Activated T-cell treated with anti-CD3 and anti-CD28 coated beads, Interleukin-2, amount 50 U/mL, for 72 hours (primary cell): Measurements from ENCODE around the gene ATOH7. TPM values are rescaled to one million over a fixed set of nuclear protein-coding genes. Genes with fewer than 3 reads are reported as not detected.
A peak's percentile ranks its signal among the peaks of the same experiment; 100 is the strongest.
"Not testable (repeated sequence)": the region's sequence is repeated elsewhere in the genome, so short reads cannot be mapped to it uniquely, and the experiment has no call there.

Source experiments
- ATAC-seq, 2 donors: fragments of 150-1000 bp; cut with Tn5 transposase; replicated peaks in 1 of 2; 2 replicates each; pipeline ENCODE4 v1.10.0; 2021; ENCODE audit warnings: moderate library complexity in 2 of 2, mild to moderate bottlenecking in 1 of 2
- DNase-seq, 2 donors: peaks; one replicate each; pipeline ENCODE4 v3.0.0; 2021 to 2022; ENCODE audit warnings: mixed read lengths in 1 of 2
- H3K27ac Mint-ChIP-seq: one replicate; pipeline ENCODE4 v1.8.0; 2022; ENCODE audit warnings: mild to moderate bottlenecking, moderate library complexity, mixed read lengths
- H3K27me3 Mint-ChIP-seq: one replicate; pipeline ENCODE4 v1.8.0; 2022; ENCODE audit warnings: low read depth, mixed read lengths
- H3K36me3 Mint-ChIP-seq, 2 donors: one replicate each; pipeline ENCODE4 v1.8.0; 2022; ENCODE audit warnings: mixed read lengths in 2 of 2, mild to moderate bottlenecking in 1 of 2; ENCODE audit not compliant: insufficient read depth in 2 of 2
- H3K4me1 Mint-ChIP-seq: one replicate; pipeline ENCODE4 v1.8.0; 2022; ENCODE audit warnings: low read depth, mixed read lengths
- H3K4me3 Mint-ChIP-seq, 2 donors: one replicate each; pipeline ENCODE4 v1.8.0; 2022; ENCODE audit warnings: mild to moderate bottlenecking in 2 of 2, mixed read lengths in 2 of 2, moderate library complexity in 2 of 2
- H3K9me3 Mint-ChIP-seq, 2 donors: one replicate each; pipeline ENCODE4 v1.8.0; 2022; ENCODE audit warnings: mixed read lengths in 2 of 2
- total RNA-seq, 2 donors: library from RNA; stranded (reverse); gene quantifications; one replicate each; pipeline ENCODE4 v1.2.3, GENCODE V29; 2022

ATOH7 gene
- not detected for total RNA-seq

DNA sequence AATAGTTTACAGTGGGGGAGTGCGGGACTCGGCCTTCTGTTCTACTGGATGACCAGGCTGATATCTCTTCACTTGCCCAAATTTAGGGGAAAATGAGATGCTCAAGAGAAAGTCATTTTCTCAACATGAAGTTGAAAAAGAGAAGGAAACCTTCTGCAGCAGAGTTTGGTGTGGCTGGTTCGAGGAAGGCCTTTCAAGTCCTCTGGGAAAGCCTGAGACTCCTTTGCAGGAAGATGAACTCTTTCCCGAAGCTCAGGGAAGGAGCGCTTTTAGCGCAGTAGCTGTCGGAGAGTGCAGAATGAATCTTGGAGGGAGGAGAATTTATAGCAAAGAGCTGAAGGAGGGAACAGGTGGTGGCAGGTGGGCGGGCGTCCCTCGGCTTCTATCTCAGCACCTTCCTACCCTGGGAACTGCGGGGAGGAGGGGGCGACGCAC is at the start of gene ATOH7:
Gene ATOH7, minus strand, starts transcription at position 297 of the 435 bp plus-strand sequence. CDS start 436 bp downstream, outside the sequence.
- no peak for DNase-seq
- Mint-ChIP-seq H3K36me3 (no peaks in the 10 kb centered on the region), H3K27ac (no peak within 1 kb of the TSS), H3K9me3 (no peaks in the 10 kb centered on the region), H3K27me3 (peaks cover 39% of the 10 kb centered on the region), H3K4me1 (peaks cover 10% of the 10 kb centered on the region), H3K4me3 (peak within 1 kb of the TSS; percentile 81 to 90)
- no peak for ATAC-seq

DNA sequence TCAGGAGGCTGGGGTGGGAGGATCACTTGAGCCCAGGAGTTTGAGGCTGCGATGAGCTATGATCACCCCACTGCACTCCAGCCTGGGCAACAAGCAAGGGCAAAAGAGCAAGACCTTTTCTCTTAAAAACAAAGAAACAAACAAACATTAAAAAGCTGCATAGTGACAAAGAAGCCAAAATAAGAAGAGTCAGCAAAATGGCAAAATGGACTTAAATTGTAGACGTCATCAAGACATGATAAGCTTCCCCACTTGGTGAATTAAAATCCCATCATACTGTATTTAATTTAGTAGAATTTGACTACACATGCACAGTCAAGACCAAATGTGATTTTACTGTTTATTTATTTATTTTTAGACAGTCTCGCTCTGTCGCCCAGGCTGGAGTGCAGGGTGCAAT is 48.8 kb upstream of the ATOH7 start:
- Mint-ChIP-seq H3K9me3 (peaks cover 5 to 12% of the 10 kb centered on the region in 2 donors), H3K36me3 (peaks cover 3 to 11% of the 10 kb centered on the region in 2 donors), H3K4me1 (peaks cover 4% of the 10 kb centered on the region), H3K27me3 (no peaks in the 10 kb centered on the region), H3K4me3 (no peak overlapping the region), H3K27ac (no peak overlapping the region)
- DNase-seq: no peak
- ATAC-seq: no peak

DNA sequence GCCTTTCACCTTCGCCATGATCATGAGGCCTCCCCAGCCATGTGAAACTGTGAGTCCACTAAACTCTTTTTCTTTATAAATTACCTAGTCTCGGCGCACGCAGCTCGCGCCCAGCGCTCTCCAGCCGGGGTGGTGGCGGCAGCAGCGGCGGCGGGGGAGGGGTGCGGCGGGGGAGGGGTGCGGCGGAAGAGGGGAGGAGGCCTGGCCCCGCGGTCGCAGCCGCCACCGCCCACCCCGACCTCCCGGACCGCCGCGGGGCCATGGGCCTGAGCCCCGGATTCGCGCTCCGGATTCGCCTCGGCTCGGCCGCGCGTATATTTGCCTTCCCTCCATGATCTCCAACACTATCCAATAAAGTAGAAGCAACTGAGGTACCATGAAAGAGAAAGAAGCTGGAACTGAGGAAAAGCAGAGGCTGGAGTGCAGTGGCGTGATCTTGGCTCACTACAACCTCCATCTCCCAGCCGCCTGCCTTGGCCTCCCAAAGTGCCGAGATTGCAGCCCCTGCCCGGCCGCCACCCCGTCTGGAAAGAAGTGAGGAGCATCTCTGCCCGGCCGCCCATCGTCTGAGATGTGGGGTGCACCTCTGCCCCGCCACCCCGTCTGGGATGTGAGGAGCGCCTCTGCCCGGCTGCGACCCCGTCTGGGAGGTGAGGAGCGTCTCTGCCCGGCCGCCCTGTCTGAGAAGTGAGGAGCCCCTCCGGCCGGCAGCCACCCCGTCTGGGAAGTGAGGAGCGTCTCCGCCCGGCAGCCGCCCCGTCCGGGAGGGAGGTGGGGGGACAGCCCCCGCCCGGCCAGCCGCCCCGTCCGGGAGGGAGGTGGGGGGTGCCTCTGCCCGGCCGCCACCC is 47.2 kb upstream of the ATOH7 start:
- peaks cover 3 to 11% of the 10 kb centered on the region in 2 donors for H3K36me3 Mint-ChIP-seq
- not testable (repeated sequence) for DNase-seq, H3K27me3 Mint-ChIP-seq, H3K27ac Mint-ChIP-seq, H3K4me1 Mint-ChIP-seq, H3K4me3 Mint-ChIP-seq, ATAC-seq
- peaks cover 5 to 12% of the 10 kb centered on the region in 2 donors for H3K9me3 Mint-ChIP-seq

DNA sequence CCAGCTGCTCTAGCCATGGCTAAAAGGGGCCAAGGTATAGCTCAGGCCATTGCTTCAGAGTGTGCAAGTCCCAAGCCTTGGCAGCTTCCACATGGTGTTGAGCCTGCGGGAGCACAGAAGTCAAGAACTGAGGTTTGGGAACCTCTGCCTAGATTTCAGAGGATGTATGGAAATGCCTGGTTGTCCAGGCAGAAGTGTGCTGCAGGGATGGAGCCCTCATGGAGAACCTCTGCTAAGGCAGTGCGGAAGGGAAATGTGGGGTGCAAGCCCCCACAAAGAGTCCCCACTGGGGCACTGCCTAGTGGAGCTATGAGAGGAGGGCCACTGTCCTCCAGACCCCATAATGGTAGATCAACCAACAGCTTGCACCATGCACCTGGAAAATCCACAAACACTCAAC is 45.9 kb upstream of the ATOH7 start:
- H3K4me3 Mint-ChIP-seq, H3K27me3 Mint-ChIP-seq, H3K27ac Mint-ChIP-seq, ATAC-seq, DNase-seq, H3K4me1 Mint-ChIP-seq: not testable (repeated sequence)
- Mint-ChIP-seq H3K36me3 (peaks cover 3 to 11% of the 10 kb centered on the region in 2 donors), H3K9me3 (peaks cover 5 to 12% of the 10 kb centered on the region in 2 donors)

DNA sequence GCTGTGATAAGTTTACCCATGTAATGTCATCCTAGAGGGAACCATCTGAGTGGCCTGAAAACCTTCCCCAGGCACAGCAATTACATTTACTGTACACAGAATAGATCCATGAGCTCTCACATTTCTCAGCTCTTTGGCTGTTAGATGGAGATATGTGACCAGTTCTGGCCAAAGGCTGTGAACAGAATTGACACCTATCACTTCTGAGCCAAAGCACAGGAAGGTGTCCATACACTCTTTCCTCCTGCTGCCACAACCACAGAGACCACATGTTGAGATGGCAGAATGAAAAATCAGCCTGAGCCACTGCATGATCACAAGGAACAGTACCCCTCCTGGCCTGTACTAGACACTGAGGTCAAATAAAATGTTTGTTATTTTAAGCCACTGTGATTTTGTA is 44.3 kb upstream of the ATOH7 start:
- ATAC-seq (no peak), DNase-seq (no peak)
- Mint-ChIP-seq H3K4me1 (no peaks in the 10 kb centered on the region), H3K27me3 (no peaks in the 10 kb centered on the region), H3K36me3 (peaks cover 3 to 11% of the 10 kb centered on the region in 2 donors), H3K4me3 (no peak overlapping the region), H3K27ac (no peak overlapping the region), H3K9me3 (peaks cover 5 to 12% of the 10 kb centered on the region in 2 donors)

DNA sequence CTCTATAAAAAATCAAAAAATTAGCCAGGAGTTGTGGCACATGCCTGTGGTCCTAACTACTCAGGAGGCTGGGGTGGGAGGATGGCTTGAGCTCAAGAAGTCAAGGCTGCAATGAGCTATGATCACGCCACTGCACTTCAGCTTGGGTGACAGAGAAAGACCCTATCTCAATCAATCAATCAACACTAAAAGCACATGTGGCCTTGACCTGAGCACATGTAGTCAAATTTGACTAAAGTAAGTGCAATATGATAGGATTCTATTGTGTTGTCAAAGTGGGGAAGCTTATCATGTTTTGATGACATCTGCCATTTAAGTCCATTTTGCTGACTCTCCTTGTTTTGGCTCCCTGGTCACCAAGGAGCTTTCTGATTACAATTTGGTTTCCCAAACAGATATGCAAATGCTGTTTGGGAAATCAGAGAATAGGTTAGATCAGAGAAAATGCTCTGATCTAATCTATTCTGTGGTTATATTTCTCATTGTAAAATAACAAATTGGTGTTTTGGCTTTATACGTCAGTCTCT is 43.8 kb upstream of the ATOH7 start:
- peaks cover 5 to 12% of the 10 kb centered on the region in 2 donors for H3K9me3 Mint-ChIP-seq
- no peaks in the 10 kb centered on the region for H3K27me3 Mint-ChIP-seq
- peaks cover 3 to 11% of the 10 kb centered on the region in 2 donors for H3K36me3 Mint-ChIP-seq
- H3K27ac Mint-ChIP-seq: no peak overlapping the region
- DNase-seq (no peak), ATAC-seq (no peak)
- no peaks in the 10 kb centered on the region for H3K4me1 Mint-ChIP-seq
- no peak overlapping the region for H3K4me3 Mint-ChIP-seq

DNA sequence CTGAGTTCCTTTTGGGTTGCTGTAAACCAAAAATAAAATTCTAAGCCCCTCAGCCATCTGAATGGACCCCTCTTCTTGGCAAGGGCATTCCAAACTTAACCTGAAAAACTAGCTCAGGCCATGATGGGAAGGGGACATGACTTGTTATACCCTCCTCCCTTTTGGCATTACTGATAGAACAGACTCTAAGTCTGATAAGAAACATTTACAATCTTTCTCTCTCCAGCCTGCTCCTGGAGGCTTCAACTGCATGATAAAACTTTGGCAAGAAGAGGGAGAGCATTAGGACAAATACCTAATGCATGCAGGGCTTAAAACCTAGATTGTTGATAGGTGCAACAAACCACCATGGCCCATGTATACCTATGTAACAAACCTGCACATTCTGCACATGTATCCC is 40.9 kb upstream of the ATOH7 start:
- Mint-ChIP-seq H3K36me3 (peaks cover 3 to 5% of the 10 kb centered on the region in 2 donors), H3K4me3 (no peak overlapping the region), H3K9me3 (peaks cover 4 to 7% of the 10 kb centered on the region in 2 donors), H3K27ac (no peak overlapping the region), H3K4me1 (no peaks in the 10 kb centered on the region), H3K27me3 (peaks cover 12% of the 10 kb centered on the region)
- ATAC-seq (no peak), DNase-seq (no peak)

DNA sequence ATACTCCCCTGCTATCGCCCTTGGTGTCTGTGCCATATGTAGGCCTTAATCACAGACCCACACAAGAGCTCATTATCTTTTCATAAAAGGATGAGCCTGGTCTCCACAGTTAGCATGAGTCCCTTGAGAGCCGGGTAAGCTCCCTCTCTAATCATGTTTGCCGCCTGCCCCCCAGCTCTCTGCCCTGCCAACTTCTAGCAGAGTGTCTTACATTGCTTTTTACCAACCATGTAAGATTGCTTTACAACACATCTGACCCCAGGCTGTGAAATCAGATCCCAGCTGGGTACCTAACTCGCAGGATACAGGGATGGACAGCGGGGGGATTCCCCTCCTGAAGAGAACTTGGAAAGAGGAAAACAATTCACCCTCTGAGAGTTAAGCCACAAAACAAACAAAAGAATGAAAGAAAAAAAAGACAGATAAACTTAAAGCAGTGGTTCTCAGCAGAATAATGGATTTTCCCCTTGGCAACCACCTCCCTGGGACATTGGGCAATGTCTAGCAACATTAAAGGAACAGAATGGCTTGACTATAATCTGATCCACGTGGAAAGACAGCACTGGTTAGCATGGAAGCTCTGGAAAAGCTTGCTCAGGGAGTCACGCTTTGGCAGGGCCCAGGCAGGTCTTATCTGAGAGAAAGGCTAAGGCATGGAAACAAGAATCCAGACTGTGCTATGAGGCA is 39.4 kb upstream of the ATOH7 start:
- ATAC-seq: no peak
- Mint-ChIP-seq H3K4me3 (no peak overlapping the region), H3K9me3 (peaks cover 0 to 1% of the 10 kb centered on the region in 2 donors), H3K4me1 (no peaks in the 10 kb centered on the region), H3K27ac (no peak overlapping the region), H3K36me3 (no peaks in the 10 kb centered on the region), H3K27me3 (peaks cover 12% of the 10 kb centered on the region)
- no peak for DNase-seq

DNA sequence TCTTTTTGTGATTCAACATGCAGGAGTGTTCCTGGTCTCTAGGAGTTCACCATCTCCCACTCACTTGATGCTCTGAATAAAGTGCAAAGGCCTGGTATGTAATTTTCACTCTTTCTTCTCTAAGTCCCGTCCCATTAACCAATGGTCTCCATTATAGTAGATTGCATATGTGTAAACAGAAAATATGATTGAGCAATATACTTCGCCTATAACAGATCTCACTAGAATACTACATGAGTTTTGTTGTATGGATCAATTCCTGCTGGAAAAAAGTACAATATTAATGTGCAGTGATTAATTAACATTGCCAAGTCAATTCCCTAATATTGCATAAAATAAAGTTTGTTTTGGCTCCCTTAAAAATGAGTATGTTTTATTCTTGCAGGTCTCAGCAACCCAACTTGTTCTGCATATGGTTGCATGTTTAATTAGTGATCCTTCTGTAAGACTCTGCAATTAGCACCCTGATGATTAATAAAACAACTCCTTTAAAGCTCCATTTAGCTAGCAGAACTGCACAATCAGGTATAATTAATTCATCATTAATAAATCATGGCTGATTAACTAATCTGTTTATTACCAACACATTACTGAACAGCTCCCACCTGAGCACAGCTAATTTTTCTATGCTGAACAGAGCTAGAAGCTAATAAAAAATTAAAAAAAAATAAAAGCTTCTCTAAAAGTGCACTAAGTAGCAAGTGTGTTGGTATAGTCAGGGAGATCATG is 37.8 kb upstream of the ATOH7 start:
- no peak for ATAC-seq
- DNase-seq: no peak
- no peak overlapping the region for H3K27ac Mint-ChIP-seq
- H3K4me3 Mint-ChIP-seq: no peak overlapping the region
- no peaks in the 10 kb centered on the region for H3K4me1 Mint-ChIP-seq
- peaks cover 0 to 1% of the 10 kb centered on the region in 2 donors for H3K9me3 Mint-ChIP-seq
- peaks cover 12% of the 10 kb centered on the region for H3K27me3 Mint-ChIP-seq
- H3K36me3 Mint-ChIP-seq: no peaks in the 10 kb centered on the region

DNA sequence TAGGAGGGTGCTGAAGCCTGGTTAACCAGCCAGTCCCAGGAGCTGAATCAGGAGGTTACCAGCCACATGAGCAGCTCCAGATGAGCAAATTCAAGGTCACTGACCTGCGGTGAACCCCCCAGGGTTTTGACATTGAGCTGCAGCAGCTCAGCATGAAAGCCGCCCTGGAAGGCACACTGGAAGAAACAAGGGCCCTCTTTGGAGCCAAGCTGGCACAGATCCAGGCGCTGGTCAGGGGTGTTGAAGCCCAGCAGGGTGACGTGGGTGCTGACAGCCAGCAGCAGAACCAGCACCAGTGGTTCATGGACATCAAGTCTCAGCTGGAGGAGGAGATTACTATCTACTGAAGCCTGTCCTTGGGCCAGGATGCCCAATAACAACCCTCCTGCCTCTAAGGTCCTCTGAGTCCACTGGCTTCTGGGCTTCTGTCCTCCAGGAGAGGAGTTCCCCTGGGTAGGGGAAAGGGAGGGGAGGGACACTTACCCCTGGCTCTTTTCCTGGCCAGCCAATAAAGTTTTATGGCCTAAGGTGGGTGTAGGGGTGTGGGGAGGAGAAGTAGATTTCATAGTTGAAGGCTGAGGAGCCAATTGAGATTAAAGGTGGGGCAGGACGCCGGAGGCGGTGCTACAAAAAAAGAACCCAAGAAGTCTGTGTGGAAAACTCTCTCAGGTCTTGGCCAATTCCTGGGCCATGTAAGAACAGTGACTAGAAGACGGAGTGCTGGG is 29.4 kb upstream of the ATOH7 start:
- no peaks in the 10 kb centered on the region for H3K27me3 Mint-ChIP-seq
- peaks cover 1 to 5% of the 10 kb centered on the region in 2 donors for H3K36me3 Mint-ChIP-seq
- ATAC-seq: no peak
- no peak overlapping the region for H3K4me3 Mint-ChIP-seq
- H3K27ac Mint-ChIP-seq: no peak overlapping the region
- peaks cover 2 to 4% of the 10 kb centered on the region in 2 donors for H3K9me3 Mint-ChIP-seq
- no peaks in the 10 kb centered on the region for H3K4me1 Mint-ChIP-seq
- DNase-seq: no peak

DNA sequence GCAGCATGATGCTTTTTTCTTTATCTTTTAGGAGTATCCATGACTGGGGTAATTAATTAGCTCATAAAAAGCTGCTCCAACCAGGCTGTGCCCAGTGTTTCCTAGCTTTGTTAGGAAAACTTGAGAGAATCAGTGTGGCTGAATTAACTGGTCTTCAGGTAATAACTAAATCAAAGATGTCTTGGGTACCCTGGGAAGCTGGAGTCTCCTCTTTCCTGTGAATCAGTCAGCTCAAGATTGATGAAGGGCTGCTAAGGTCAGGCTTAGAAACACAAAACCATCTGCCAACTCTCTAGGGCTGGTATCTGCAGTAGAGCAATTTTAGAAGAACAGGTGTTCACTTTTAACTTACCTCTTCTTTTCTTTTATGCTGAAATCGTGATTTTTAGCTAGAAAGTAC is 21.4 kb upstream of the ATOH7 start:
- Mint-ChIP-seq H3K4me1 (peaks cover 8% of the 10 kb centered on the region), H3K27ac (no peak overlapping the region), H3K27me3 (no peaks in the 10 kb centered on the region), H3K36me3 (no peaks in the 10 kb centered on the region), H3K9me3 (no peaks in the 10 kb centered on the region), H3K4me3 (no peak overlapping the region)
- ATAC-seq (no peak), DNase-seq (no peak)
